GM12801 (cell line): ENCODE data around the gene PAX5.

Experiments used
- TF ChIP-seq, protein P1 (sequence below): IDR thresholded peaks from one replicate; pipeline ENCODE4 v1.5.1; 2011; ENCODE audit warnings: control low read depth; ENCODE audit not compliant: insufficient read length; ENCODE audit errors: extremely low read depth

Gene PAX5

DNA sequence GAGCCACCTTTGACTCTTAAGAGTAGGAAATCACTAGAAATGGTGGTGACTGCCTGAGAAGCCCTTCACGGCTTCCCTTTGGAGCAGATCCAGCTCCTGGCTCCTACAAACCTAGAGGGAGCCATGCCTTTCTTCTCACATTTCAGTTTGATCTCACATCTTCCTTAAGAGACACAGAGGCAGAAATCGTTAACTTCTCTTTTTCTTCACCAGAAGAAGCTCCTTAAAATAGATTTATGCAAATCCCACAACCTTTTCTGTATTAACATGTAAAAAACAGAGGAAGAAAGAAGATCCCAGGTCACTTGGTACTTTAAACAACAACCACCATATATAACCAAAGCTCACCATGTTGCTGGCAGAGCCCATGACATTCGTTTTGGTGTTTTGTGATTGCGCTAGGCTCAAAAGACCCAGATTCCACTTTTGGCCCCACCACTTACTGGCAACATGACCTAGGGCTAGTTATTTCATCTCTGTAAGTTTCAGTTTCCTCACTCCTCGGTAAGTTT is 29.6 kb downstream of the PAX5 start:
- TF ChIP-seq, protein P1, sequence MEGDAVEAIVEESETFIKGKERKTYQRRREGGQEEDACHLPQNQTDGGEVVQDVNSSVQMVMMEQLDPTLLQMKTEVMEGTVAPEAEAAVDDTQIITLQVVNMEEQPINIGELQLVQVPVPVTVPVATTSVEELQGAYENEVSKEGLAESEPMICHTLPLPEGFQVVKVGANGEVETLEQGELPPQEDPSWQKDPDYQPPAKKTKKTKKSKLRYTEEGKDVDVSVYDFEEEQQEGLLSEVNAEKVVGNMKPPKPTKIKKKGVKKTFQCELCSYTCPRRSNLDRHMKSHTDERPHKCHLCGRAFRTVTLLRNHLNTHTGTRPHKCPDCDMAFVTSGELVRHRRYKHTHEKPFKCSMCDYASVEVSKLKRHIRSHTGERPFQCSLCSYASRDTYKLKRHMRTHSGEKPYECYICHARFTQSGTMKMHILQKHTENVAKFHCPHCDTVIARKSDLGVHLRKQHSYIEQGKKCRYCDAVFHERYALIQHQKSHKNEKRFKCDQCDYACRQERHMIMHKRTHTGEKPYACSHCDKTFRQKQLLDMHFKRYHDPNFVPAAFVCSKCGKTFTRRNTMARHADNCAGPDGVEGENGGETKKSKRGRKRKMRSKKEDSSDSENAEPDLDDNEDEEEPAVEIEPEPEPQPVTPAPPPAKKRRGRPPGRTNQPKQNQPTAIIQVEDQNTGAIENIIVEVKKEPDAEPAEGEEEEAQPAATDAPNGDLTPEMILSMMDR, result no peak

DNA sequence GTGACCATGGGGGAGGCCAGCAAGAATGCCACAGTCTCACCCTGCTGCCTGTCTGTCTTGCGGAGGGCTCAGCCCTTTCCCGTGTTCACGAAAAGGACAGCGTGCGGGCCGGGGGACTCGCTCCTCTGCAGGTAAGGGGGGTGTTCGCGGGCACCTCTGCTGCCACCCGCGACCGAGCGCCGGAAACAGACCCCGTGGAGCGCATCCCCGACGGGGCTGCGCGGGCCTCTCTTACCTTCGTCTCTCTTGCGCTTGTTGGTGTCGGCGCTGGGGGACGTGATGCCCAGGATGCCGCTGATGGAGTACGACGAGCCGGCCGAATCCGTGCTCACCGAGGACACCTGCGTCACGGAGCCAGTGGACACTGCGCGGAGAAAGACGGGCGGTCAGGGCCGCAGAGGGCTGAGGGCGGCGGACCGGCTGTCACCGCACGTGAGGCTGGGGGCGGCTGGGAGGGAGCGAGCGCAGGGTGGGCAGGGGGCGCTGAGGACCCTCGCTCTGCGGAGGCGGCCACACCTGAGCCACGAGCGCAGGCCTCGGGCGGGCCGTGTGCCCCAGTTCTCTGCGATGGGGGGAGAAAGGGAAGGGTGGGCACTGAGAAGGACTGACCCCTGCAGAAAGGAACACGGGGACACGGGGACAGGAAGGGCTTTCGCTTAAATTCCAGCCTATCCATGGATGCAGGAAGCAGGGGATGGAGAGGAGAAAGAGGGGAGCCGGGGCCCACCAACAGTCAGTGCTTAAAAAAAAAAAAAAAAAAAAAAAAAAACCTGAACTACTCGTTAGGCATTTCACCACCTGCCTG is 31.5 kb downstream of the PAX5 start:
- TF ChIP-seq, protein P1, result no peak

DNA sequence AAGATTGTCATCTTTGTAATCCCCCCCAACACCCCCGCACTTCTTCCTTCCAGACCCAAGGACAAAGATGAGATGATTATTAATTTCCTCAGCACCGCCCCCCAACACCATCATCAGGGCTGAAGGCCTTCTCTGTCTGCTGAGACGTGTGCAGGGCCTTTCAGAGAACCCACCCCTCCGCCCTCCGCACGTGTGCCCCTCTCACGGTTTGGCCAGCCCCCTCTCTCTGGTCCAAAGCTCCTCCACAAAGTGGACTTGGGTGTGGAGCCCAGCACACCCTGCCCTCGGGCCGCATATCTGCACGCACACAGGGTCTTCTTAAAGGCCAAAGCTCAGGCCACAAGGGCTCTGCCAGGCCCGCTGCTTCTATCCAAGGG is 32.0 kb downstream of the PAX5 start:
- TF ChIP-seq, protein P1, result no peak

DNA sequence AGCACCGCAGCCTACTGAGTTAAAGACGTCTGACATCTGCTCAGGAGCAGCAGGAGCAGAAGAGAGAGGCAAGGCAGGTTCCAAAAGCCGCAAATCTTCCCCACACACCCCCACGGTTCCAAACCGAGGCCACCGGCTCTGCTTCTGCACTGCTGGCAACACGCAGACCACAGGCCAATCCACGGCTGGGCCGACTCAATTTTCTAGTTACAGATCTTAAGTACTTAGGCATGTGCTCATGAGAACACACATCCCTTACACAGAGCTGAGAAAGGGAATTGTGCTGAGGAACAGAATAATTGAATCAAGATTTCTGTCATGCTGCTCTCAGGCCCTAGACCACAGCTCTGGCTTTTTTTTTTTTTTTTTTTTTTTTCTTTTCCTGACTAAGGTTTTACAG is 32.6 kb downstream of the PAX5 start:
- TF ChIP-seq, protein P1, result no peak

- TF ChIP-seq, protein P1, result no peak
Observed at GRCh38 chr9:36999728-37000333, 34.2 kb downstream of the PAX5 start.

GRCh38 chr9:36997414-36997813 is 36.7 kb downstream of the PAX5 start:
- TF ChIP-seq, protein P1, result no peak

GRCh38 chr9:36996706-36997086 is 37.4 kb downstream of the PAX5 start:
- TF ChIP-seq, protein P1, result no peak
